ENCODE measurements around the gene CLEC4E. TPM values are rescaled to one million over a fixed set of nuclear protein-coding genes. Genes with fewer than 3 reads are reported as not detected.

The CLEC4E gene
- polyA plus RNA-seq, 1 donor (not counting 4 experiments of a cell fraction or from before 2014, with no cell fraction given): not detected

DNA sequence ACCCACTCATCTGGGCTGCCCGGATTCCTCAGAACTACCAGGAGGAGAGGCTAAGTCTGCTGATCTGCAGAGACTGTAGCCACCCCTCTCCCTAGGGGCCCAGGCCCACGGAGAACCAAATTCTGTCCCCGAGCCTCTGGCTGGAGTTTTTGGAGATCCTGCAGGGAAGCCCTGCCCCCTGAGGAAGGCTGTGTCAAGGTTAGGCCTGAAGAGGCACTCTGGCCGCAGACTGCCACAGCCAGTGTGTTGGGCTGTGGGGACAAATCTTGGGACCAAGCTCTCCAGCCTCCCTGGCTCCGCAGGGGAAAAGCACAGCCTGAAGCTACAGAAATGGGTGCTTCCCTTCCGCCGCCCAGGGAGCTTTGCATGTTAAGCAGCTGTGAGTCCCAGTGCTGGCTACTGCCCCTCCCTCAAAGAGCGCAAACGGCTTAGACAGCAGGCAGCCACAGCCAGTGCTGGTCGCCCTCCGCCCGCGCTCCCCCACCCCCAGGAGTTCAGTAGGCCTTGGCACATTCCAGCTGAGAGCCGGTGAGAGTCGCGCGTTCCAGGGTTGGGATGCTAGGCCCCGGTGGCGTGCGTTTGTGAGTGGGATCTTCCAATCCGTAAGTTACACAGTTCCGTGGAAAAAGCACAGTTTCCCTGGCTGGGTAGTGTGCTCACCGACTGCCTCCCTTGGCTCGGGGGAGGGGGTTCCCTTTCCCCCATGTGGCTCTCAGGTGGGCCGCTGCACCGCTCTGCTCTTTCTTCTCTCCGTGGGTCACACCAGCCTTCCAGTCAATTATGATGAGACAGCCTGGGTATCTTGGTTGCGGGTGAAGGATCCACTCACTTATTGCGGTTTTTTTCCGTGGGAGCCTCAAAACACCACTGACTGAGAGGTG lies 13.2 kb downstream of the CLEC4E start:
- Histone ChIP-seq H3K27ac (ENCODE audit: control insufficient read depth, insufficient read depth, low read length) (no peak overlapping the region), H3K27me3 (ENCODE audit: control insufficient read depth, extremely low read depth, insufficient read depth, low read length) (no peaks in the 10 kb centered on the region), H3K4me2 (ENCODE audit: control insufficient read depth, extremely low read depth, insufficient read depth, low read depth, low read length) (no peak overlapping the region), H3K9me3 (ENCODE audit: control insufficient read depth, low read depth, low read length) (no peaks in the 10 kb centered on the region), H3K9ac (ENCODE audit: control insufficient read depth, extremely low read depth, insufficient read depth, low read length) (no peak overlapping the region), H4K20me1 (ENCODE audit: control insufficient read depth, extremely low read depth, insufficient read depth, low read length) (no peaks in the 10 kb centered on the region), H3K4me1 (ENCODE audit: control insufficient read depth, extremely low read depth, insufficient read depth, low read length) (no peaks in the 10 kb centered on the region), H3K36me3 (ENCODE audit: control insufficient read depth in 2 of 2, extremely low read depth in 1 of 2, insufficient read depth in 2 of 2, low read length in 2 of 2) (no peaks in the 10 kb centered on the region), H3K9me1 (ENCODE audit: control insufficient read depth, extremely low read depth, insufficient read depth, low read length) (no peaks in the 10 kb centered on the region), H3K79me2 (ENCODE audit: control insufficient read depth, insufficient read depth, low read length) (no peaks in the 10 kb centered on the region), H3K4me3 (ENCODE audit: control insufficient read depth in 2 of 3, extremely low read depth in 1 of 3, insufficient read depth in 2 of 3, low read depth in 1 of 3, low read length in 3 of 3) (no peak overlapping the region), H2AFZ (ENCODE audit: control insufficient read depth, low read length) (no peak overlapping the region)
- FAIRE-seq (no peak), DNase-seq (ENCODE audit: low read depth, low spot score) (no peak)
- dilution Hi-C loops (cut with MboI; ENCODE audit: extremely low pct_ligation_motif_present, low sequenced_read_pairs): no loop called here
- TF ChIP-seq, protein P1, sequence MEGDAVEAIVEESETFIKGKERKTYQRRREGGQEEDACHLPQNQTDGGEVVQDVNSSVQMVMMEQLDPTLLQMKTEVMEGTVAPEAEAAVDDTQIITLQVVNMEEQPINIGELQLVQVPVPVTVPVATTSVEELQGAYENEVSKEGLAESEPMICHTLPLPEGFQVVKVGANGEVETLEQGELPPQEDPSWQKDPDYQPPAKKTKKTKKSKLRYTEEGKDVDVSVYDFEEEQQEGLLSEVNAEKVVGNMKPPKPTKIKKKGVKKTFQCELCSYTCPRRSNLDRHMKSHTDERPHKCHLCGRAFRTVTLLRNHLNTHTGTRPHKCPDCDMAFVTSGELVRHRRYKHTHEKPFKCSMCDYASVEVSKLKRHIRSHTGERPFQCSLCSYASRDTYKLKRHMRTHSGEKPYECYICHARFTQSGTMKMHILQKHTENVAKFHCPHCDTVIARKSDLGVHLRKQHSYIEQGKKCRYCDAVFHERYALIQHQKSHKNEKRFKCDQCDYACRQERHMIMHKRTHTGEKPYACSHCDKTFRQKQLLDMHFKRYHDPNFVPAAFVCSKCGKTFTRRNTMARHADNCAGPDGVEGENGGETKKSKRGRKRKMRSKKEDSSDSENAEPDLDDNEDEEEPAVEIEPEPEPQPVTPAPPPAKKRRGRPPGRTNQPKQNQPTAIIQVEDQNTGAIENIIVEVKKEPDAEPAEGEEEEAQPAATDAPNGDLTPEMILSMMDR (optimal IDR thresholded peaks at IDR 0.05 in 1 of 3, IDR thresholded peaks at IDR 0.05 in 1 of 3, conservative IDR thresholded peaks at IDR 0.05 in 1 of 3; ENCODE audit: extremely low read depth in 1 of 3, insufficient read depth in 2 of 3, low read length in 3 of 3): no peak
- no peak for TF ChIP-seq EZH2 (IDR thresholded peaks at IDR 0.05; ENCODE audit: low read length)

DNA sequence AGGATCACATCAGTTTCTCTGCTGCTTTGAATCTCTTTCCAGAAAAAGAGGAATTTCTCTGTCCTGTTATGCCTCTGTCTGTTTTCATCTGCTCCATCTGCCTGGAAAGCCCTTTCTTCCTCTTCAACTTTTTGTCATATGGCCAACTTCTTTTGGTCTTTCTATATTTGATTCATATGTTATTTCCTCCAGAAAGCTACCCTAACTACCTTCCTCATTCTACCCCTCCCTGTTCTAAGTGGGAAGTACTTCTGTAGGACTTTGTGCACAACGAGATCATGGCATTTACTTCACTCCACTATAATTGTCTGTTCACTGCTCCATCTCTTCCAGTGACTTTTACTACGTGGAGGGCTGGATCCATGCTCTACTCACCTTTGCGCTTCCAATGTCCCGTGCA lies 21.5 kb downstream of the CLEC4E start:
- dilution Hi-C loops (cut with MboI; ENCODE audit: extremely low pct_ligation_motif_present, low sequenced_read_pairs): no loop called here
- no peak overlapping the region for H2AFZ ChIP-seq (ENCODE audit: control insufficient read depth, low read length)
- H3K27ac ChIP-seq (ENCODE audit: control insufficient read depth, insufficient read depth, low read length): no peak overlapping the region
- H3K9me3 ChIP-seq (ENCODE audit: control insufficient read depth, low read depth, low read length): no peaks in the 10 kb centered on the region
- no peaks in the 10 kb centered on the region for H3K27me3 ChIP-seq (ENCODE audit: control insufficient read depth, extremely low read depth, insufficient read depth, low read length)
- no peak overlapping the region for H3K4me2 ChIP-seq (ENCODE audit: control insufficient read depth, extremely low read depth, insufficient read depth, low read depth, low read length)
- DNase-seq (ENCODE audit: low read depth, low spot score) (no peak), FAIRE-seq (no peak)
- TF ChIP-seq EZH2 (IDR thresholded peaks at IDR 0.05; ENCODE audit: low read length): no peak
- TF ChIP-seq, protein P1 (optimal IDR thresholded peaks at IDR 0.05 in 1 of 3, IDR thresholded peaks at IDR 0.05 in 1 of 3, conservative IDR thresholded peaks at IDR 0.05 in 1 of 3; ENCODE audit: extremely low read depth in 1 of 3, insufficient read depth in 2 of 3, low read length in 3 of 3): no peak
- no peaks in the 10 kb centered on the region for H3K9me1 ChIP-seq (ENCODE audit: control insufficient read depth, extremely low read depth, insufficient read depth, low read length)
- H3K79me2 ChIP-seq (ENCODE audit: control insufficient read depth, insufficient read depth, low read length): no peaks in the 10 kb centered on the region
- H4K20me1 ChIP-seq (ENCODE audit: control insufficient read depth, extremely low read depth, insufficient read depth, low read length): no peaks in the 10 kb centered on the region
- no peaks in the 10 kb centered on the region for H3K36me3 ChIP-seq (ENCODE audit: control insufficient read depth in 2 of 2, extremely low read depth in 1 of 2, insufficient read depth in 2 of 2, low read length in 2 of 2)
- no peak overlapping the region for H3K4me3 ChIP-seq (ENCODE audit: control insufficient read depth in 2 of 3, extremely low read depth in 1 of 3, insufficient read depth in 2 of 3, low read depth in 1 of 3, low read length in 3 of 3)
- H3K4me1 ChIP-seq (ENCODE audit: control insufficient read depth, extremely low read depth, insufficient read depth, low read length): no peaks in the 10 kb centered on the region
- no peak overlapping the region for H3K9ac ChIP-seq (ENCODE audit: control insufficient read depth, extremely low read depth, insufficient read depth, low read length)

Measured in keratinocyte (primary cell).